GM23338 (cell line): ENCODE data around the gene GNA15. TPM values are rescaled to one million over a fixed set of nuclear protein-coding genes. Genes with fewer than 3 reads are reported as not detected.

Experiments used
- ATAC-seq: fragments of 200-7000 bp; cut with Tn5 transposase; 3 replicates; pipeline ENCODE4 v1.9.1; 2020
- DNase-seq: peaks from one replicate; pipeline ENCODE4 v3.0.0-alpha.2; 2015; ENCODE audit warnings: low spot score
- H2AFZ ChIP-seq: fragments of 200-600 bp; sonication (generic); 2 replicates; pipeline ENCODE4 v1.8.0; 2016; ENCODE audit warnings: antibody characterized with exemption, mild to moderate bottlenecking, moderate library complexity
- H3F3A ChIP-seq: fragments of 200-600 bp; sonication (generic); replicated peaks from 2 replicates; pipeline ENCODE4 v1.8.0; 2017; ENCODE audit warnings: antibody characterized with exemption, mixed run types, low read depth
- H3K27ac ChIP-seq: fragments of 200-600 bp; sonication (generic); 2 replicates; pipeline ENCODE4 v1.6.1; 2016; ENCODE audit warnings: low read depth
- H3K27me3 ChIP-seq: fragments of 200-600 bp; sonication (generic); 2 replicates; pipeline ENCODE4 v1.8.0; 2016; ENCODE audit warnings: mild to moderate bottlenecking, mixed run types, moderate library complexity; ENCODE audit not compliant: insufficient read depth
- H3K36me3 ChIP-seq: fragments of 200-600 bp; sonication (generic); 2 replicates; pipeline ENCODE4 v1.8.0; 2016; ENCODE audit warnings: mild to moderate bottlenecking; ENCODE audit not compliant: insufficient read depth
- H3K4me1 ChIP-seq: fragments of 200-600 bp; sonication (generic); 2 replicates; pipeline ENCODE4 v1.8.0; 2016; ENCODE audit warnings: mild to moderate bottlenecking, moderate library complexity; ENCODE audit not compliant: insufficient read depth
- H3K4me2 ChIP-seq: fragments of 200-600 bp; sonication (generic); 2 replicates; pipeline ENCODE4 v1.7.1; 2017; ENCODE audit warnings: mixed run types
- H3K4me3 ChIP-seq: fragments of 200-600 bp; sonication (generic); 2 replicates; pipeline ENCODE4 v1.6.1; 2016; ENCODE audit warnings: mixed run types
- H3K79me2 ChIP-seq: fragments of 200-600 bp; sonication (generic); replicated peaks from 2 replicates; pipeline ENCODE4 v1.8.0; 2017; ENCODE audit warnings: mild to moderate bottlenecking; ENCODE audit not compliant: insufficient read depth
- H3K9me2 ChIP-seq: fragments of 200-600 bp; sonication (generic); 2 replicates; pipeline ENCODE4 v1.8.0; 2017; ENCODE audit not compliant: insufficient read depth
- H4K20me1 ChIP-seq: fragments of 200-600 bp; sonication (generic); replicated peaks from 2 replicates; pipeline ENCODE4 v1.8.0; 2017; ENCODE audit warnings: mild to moderate bottlenecking; ENCODE audit not compliant: insufficient read depth
- H3K27ac Mint-ChIP-seq: 2 replicates; pipeline ENCODE4 v1.8.0; 2020; ENCODE audit warnings: inconsistent platforms, mild to moderate bottlenecking, moderate library complexity, mixed read lengths
- H3K27me3 Mint-ChIP-seq: 3 replicates; pipeline ENCODE4 v1.8.0; 2022; ENCODE audit warnings: low read depth, mild to moderate bottlenecking, moderate library complexity, mixed read lengths, inconsistent platforms; ENCODE audit not compliant: insufficient read depth, poor library complexity
- H3K36me3 Mint-ChIP-seq: 3 replicates; pipeline ENCODE4 v1.8.0; 2021; ENCODE audit warnings: low read depth, mild to moderate bottlenecking, inconsistent platforms, moderate library complexity, mixed read lengths
- H3K4me1 Mint-ChIP-seq: 3 replicates; pipeline ENCODE4 v1.8.0; 2020; ENCODE audit warnings: mild to moderate bottlenecking, inconsistent platforms, mixed read lengths
- H3K4me3 Mint-ChIP-seq: 3 replicates; pipeline ENCODE4 v1.8.0; 2021; ENCODE audit warnings: moderate library complexity, mild to moderate bottlenecking, inconsistent platforms, mixed read lengths
- H3K9me3 Mint-ChIP-seq: 3 replicates; pipeline ENCODE4 v1.8.0; 2020; ENCODE audit warnings: moderate library complexity, mild to moderate bottlenecking, inconsistent platforms, mixed read lengths
- EZH2phosphoT487 ChIP-seq: fragments of 200-600 bp; sonication (generic); IDR thresholded peaks from one replicate; pipeline ENCODE4 v1.8.1; 2018; ENCODE audit warnings: antibody characterized with exemption; ENCODE audit not compliant: unreplicated experiment
- JUNB ChIP-seq: IDR thresholded peaks from one replicate; pipeline ENCODE4 v1.6.1; 2016; ENCODE audit warnings: antibody characterized with exemption; ENCODE audit not compliant: unreplicated experiment
- NANOG ChIP-seq: IDR thresholded peaks from 2 replicates; pipeline ENCODE4 v1.6.1; 2016; ENCODE audit warnings: antibody characterized with exemption, borderline replicate concordance
- POLR2AphosphoS5 ChIP-seq: IDR thresholded peaks from 2 replicates; pipeline ENCODE4 v1.6.1; 2016; ENCODE audit warnings: antibody characterized with exemption, low read depth
- STAT1 ChIP-seq: IDR thresholded peaks from one replicate; pipeline ENCODE4 v1.6.1; 2016; ENCODE audit warnings: antibody characterized with exemption; ENCODE audit not compliant: unreplicated experiment
- polyA plus RNA-seq: library from polyadenylated mRNA; unstranded; fragments of >200 nt; fragmentation: Nextera tagmentation; extraction: Ambion mirVana; gene quantifications from 2 replicates; pipeline ENCODE4 v1.2.1, GENCODE V29; 2016
- total RNA-seq: library from RNA; depleted of rRNA; stranded (reverse); fragments of >200 nt; shearing (Covaris generic); gene quantifications from 2 replicates; pipeline ENCODE4 v1.2.3, GENCODE V29; 2014
- TF ChIP-seq, protein P1 (sequence below), 2 experiments: fragments of 200-600 bp in 1 of 2; sonication (generic) in 1 of 2; conservative IDR thresholded peaks; 2 replicates each; pipeline versions ENCODE4 v1.5.1 to v1.6.1; 2016 to 2017; ENCODE audit warnings: antibody characterized with exemption in 2 of 2, low read depth in 2 of 2, mild to moderate bottlenecking in 2 of 2, moderate library complexity in 1 of 2
- TF ChIP-seq, protein P2 (sequence below): IDR thresholded peaks from one replicate; pipeline ENCODE4 v1.6.1; 2018; ENCODE audit warnings: antibody characterized with exemption; ENCODE audit not compliant: unreplicated experiment
- TF ChIP-seq, protein P3 (sequence below): fragments of 250-450 bp; sonication (Bioruptor Pico); IDR thresholded peaks from 2 replicates; pipeline ENCODE4 v1.5.0; 2020; ENCODE audit warnings: mild to moderate bottlenecking, moderate library complexity

The GNA15 gene
- total and polyA plus RNA-seq, 2 experiments from 2014 or later, result 0.14 to 0.31 TPM

DNA sequence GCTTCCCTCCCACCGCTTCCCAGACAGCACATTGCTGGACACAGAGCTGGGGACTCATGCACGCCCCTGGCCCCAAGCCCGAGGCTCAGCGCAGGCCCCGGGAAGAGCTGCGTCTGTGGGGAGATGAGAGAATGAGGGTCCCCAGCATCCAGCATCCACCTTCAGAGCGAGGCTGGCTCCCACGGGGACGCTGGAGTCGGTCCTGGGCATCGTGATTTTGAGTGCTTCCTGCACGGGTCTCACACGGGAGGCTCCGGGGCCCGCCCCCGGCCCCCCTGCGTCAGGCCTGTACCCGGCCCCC lies 54.6 kb downstream of the GNA15 start:
- no peak overlapping the region for H3K27ac Mint-ChIP-seq
- Histone ChIP-seq H3K4me1 (peaks cover 6% of the 10 kb centered on the region; the same call in 1 of the 2 replicates), H3K9me2 (no peaks in the 10 kb centered on the region), H3K4me2 (no peak overlapping the region), H3K36me3 (no peaks in the 10 kb centered on the region; the same call in 1 of the 2 replicates), H3K4me3 (no peak overlapping the region), H3F3A (no peaks in the 10 kb centered on the region), H3K79me2 (peaks cover 68% of the 10 kb centered on the region), H3K27ac (no peak overlapping the region), H4K20me1 (peaks cover 16% of the 10 kb centered on the region), H2AFZ (no peak overlapping the region), H3K27me3 (no peaks in the 10 kb centered on the region)
- H3K36me3 Mint-ChIP-seq, result peaks cover 15% of the 10 kb centered on the region
- no peaks in the 10 kb centered on the region; the same call in 2 of the 3 replicates for H3K9me3 Mint-ChIP-seq
- no peak overlapping the region for H3K4me3 Mint-ChIP-seq
- DNase-seq (no peak), ATAC-seq (no peak)
- TF ChIP-seq POLR2AphosphoS5 (no peak), JUNB (no peak), NANOG (no peak), STAT1 (no peak), EZH2phosphoT487 (no peak)
- TF ChIP-seq, protein P1, sequence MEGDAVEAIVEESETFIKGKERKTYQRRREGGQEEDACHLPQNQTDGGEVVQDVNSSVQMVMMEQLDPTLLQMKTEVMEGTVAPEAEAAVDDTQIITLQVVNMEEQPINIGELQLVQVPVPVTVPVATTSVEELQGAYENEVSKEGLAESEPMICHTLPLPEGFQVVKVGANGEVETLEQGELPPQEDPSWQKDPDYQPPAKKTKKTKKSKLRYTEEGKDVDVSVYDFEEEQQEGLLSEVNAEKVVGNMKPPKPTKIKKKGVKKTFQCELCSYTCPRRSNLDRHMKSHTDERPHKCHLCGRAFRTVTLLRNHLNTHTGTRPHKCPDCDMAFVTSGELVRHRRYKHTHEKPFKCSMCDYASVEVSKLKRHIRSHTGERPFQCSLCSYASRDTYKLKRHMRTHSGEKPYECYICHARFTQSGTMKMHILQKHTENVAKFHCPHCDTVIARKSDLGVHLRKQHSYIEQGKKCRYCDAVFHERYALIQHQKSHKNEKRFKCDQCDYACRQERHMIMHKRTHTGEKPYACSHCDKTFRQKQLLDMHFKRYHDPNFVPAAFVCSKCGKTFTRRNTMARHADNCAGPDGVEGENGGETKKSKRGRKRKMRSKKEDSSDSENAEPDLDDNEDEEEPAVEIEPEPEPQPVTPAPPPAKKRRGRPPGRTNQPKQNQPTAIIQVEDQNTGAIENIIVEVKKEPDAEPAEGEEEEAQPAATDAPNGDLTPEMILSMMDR (conservative IDR thresholded peaks at IDR 0.05; ENCODE audit: low read depth in 2 of 2), result no peak
- TF ChIP-seq, protein P2, sequence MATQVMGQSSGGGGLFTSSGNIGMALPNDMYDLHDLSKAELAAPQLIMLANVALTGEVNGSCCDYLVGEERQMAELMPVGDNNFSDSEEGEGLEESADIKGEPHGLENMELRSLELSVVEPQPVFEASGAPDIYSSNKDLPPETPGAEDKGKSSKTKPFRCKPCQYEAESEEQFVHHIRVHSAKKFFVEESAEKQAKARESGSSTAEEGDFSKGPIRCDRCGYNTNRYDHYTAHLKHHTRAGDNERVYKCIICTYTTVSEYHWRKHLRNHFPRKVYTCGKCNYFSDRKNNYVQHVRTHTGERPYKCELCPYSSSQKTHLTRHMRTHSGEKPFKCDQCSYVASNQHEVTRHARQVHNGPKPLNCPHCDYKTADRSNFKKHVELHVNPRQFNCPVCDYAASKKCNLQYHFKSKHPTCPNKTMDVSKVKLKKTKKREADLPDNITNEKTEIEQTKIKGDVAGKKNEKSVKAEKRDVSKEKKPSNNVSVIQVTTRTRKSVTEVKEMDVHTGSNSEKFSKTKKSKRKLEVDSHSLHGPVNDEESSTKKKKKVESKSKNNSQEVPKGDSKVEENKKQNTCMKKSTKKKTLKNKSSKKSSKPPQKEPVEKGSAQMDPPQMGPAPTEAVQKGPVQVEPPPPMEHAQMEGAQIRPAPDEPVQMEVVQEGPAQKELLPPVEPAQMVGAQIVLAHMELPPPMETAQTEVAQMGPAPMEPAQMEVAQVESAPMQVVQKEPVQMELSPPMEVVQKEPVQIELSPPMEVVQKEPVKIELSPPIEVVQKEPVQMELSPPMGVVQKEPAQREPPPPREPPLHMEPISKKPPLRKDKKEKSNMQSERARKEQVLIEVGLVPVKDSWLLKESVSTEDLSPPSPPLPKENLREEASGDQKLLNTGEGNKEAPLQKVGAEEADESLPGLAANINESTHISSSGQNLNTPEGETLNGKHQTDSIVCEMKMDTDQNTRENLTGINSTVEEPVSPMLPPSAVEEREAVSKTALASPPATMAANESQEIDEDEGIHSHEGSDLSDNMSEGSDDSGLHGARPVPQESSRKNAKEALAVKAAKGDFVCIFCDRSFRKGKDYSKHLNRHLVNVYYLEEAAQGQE, result no peak
- TF ChIP-seq, protein P3, sequence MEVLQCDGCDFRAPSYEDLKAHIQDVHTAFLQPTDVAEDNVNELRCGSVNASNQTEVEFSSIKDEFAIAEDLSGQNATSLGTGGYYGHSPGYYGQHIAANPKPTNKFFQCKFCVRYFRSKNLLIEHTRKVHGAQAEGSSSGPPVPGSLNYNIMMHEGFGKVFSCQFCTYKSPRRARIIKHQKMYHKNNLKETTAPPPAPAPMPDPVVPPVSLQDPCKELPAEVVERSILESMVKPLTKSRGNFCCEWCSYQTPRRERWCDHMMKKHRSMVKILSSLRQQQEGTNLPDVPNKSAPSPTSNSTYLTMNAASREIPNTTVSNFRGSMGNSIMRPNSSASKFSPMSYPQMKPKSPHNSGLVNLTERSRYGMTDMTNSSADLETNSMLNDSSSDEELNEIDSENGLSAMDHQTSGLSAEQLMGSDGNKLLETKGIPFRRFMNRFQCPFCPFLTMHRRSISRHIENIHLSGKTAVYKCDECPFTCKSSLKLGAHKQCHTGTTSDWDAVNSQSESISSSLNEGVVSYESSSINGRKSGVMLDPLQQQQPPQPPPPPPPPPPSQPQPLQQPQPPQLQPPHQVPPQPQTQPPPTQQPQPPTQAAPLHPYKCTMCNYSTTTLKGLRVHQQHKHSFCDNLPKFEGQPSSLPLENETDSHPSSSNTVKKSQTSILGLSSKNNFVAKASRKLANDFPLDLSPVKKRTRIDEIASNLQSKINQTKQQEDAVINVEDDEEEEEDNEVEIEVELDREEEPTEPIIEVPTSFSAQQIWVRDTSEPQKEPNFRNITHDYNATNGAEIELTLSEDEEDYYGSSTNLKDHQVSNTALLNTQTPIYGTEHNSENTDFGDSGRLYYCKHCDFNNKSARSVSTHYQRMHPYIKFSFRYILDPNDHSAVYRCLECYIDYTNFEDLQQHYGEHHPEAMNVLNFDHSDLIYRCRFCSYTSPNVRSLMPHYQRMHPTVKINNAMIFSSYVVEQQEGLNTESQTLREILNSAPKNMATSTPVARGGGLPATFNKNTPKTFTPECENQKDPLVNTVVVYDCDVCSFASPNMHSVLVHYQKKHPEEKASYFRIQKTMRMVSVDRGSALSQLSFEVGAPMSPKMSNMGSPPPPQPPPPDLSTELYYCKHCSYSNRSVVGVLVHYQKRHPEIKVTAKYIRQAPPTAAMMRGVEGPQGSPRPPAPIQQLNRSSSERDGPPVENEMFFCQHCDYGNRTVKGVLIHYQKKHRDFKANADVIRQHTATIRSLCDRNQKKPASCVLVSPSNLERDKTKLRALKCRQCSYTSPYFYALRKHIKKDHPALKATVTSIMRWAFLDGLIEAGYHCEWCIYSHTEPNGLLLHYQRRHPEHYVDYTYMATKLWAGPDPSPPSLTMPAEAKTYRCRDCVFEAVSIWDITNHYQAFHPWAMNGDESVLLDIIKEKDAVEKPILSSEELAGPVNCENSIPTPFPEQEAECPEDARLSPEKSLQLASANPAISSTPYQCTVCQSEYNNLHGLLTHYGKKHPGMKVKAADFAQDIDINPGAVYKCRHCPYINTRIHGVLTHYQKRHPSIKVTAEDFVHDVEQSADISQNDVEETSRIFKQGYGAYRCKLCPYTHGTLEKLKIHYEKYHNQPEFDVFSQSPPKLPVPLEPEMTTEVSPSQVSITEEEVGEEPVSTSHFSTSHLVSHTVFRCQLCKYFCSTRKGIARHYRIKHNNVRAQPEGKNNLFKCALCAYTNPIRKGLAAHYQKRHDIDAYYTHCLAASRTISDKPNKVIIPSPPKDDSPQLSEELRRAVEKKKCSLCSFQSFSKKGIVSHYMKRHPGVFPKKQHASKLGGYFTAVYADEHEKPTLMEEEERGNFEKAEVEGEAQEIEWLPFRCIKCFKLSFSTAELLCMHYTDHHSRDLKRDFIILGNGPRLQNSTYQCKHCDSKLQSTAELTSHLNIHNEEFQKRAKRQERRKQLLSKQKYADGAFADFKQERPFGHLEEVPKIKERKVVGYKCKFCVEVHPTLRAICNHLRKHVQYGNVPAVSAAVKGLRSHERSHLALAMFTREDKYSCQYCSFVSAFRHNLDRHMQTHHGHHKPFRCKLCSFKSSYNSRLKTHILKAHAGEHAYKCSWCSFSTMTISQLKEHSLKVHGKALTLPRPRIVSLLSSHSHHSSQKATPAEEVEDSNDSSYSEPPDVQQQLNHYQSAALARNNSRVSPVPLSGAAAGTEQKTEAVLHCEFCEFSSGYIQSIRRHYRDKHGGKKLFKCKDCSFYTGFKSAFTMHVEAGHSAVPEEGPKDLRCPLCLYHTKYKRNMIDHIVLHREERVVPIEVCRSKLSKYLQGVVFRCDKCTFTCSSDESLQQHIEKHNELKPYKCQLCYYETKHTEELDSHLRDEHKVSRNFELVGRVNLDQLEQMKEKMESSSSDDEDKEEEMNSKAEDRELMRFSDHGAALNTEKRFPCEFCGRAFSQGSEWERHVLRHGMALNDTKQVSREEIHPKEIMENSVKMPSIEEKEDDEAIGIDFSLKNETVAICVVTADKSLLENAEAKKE (CRISPR knock-in tag), result no peak
- peaks cover 22% of the 10 kb centered on the region for H3K4me1 Mint-ChIP-seq
- peaks cover 11% of the 10 kb centered on the region for H3K27me3 Mint-ChIP-seq
